Osteoblast (primary cell): Measurements from ENCODE around the gene DMD. TPM values are rescaled to one million over a fixed set of nuclear protein-coding genes. Genes with fewer than 3 reads are reported as not detected.

Experiments used
- DNase-seq: peaks from one replicate; pipeline ENCODE4 v3.0.0; 2011; ENCODE audit warnings: low spot score, mixed read lengths; ENCODE audit not compliant: insufficient read length; ENCODE audit errors: missing footprints
- H2AFZ ChIP-seq: 2 replicates; pipeline ENCODE4 v1.6.0; 2011; ENCODE audit warnings: mild to moderate bottlenecking, low read length
- H3K27ac ChIP-seq: 2 replicates; pipeline ENCODE4 v1.5.1; 2011; ENCODE audit warnings: mild to moderate bottlenecking, low read depth, low read length, moderate library complexity
- H3K27me3 ChIP-seq: 2 replicates; pipeline ENCODE4 v1.6.0; 2012; ENCODE audit warnings: mild to moderate bottlenecking, control low read depth, inconsistent platforms, low read length, moderate library complexity; ENCODE audit not compliant: insufficient read depth
- H3K36me3 ChIP-seq: 2 replicates; pipeline ENCODE4 v1.5.1; 2011; ENCODE audit warnings: mild to moderate bottlenecking, low read length, control low read depth, moderate library complexity; ENCODE audit not compliant: insufficient read depth
- H3K4me1 ChIP-seq: 2 replicates; pipeline ENCODE4 v1.5.1; 2011; ENCODE audit warnings: mild to moderate bottlenecking, low read length, control low read depth, moderate library complexity; ENCODE audit not compliant: insufficient read depth
- H3K4me2 ChIP-seq: 2 replicates; pipeline ENCODE4 v1.6.0; 2011; ENCODE audit warnings: mild to moderate bottlenecking, low read length; ENCODE audit not compliant: insufficient read depth
- H3K4me3 ChIP-seq: fragments of 200-600 bp; sonication (generic); 3 replicates; pipeline ENCODE4 v1.5.1; 2012; ENCODE audit warnings: mild to moderate bottlenecking, low read length, inconsistent platforms; ENCODE audit not compliant: insufficient read depth
- H3K79me2 ChIP-seq: 2 replicates; pipeline ENCODE4 v1.6.0; 2012; ENCODE audit warnings: mild to moderate bottlenecking, low read length, control low read depth, inconsistent platforms; ENCODE audit not compliant: insufficient read depth
- H3K9me3 ChIP-seq: 2 replicates; pipeline ENCODE4 v1.5.1; 2011; ENCODE audit warnings: low read depth, low read length, control low read depth
- H4K20me1 ChIP-seq: 2 replicates; pipeline ENCODE4 v1.6.0; 2012; ENCODE audit warnings: mild to moderate bottlenecking, low read length, control low read depth; ENCODE audit not compliant: insufficient read depth
- total RNA-seq: library from RNA; depleted of rRNA; stranded (reverse); fragments of >200 nt; gene quantifications from 2 replicates; pipeline ENCODE4 v1.2.3, GENCODE V29; 2012
- TF ChIP-seq, protein P1 (sequence below): IDR thresholded peaks from 2 replicates; pipeline ENCODE4 v1.5.1; 2011; ENCODE audit warnings: mild to moderate bottlenecking, low read depth, low read length, moderate library complexity; ENCODE audit errors: extremely low read depth

The DMD gene
- total RNA-seq, 1 donor: 12.7 TPM

DNA sequence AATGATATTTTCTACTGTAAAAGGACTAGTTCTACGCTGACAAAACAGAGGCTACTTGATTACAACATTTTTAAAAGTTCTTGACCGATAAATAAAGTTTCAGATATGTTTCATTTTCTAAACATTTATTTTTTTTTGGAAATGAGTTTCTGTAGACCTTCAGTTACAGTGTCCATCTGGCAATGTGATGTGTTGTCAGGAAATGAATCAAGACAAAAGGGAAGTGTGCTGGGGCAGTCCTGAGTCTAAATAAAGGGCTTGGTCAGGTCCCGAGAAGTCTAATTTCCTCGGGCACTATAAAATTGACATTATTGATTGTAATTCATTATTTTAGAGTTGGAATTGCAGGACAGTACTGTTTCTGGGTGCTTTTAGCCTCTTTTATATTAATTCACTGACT, 2082.5 kb downstream of the DMD start:
- no peaks in the 10 kb centered on the region for H3K36me3 ChIP-seq
- H4K20me1 ChIP-seq: no peaks in the 10 kb centered on the region
- DNase-seq: no peak
- no peak overlapping the region for H3K4me2 ChIP-seq
- no peak overlapping the region for H3K4me3 ChIP-seq
- H2AFZ ChIP-seq: no peak overlapping the region
- H3K27ac ChIP-seq: no peak overlapping the region
- H3K79me2 ChIP-seq: no peaks in the 10 kb centered on the region
- H3K27me3 ChIP-seq: no peaks in the 10 kb centered on the region
- H3K4me1 ChIP-seq: no peaks in the 10 kb centered on the region
- TF ChIP-seq, protein P1, sequence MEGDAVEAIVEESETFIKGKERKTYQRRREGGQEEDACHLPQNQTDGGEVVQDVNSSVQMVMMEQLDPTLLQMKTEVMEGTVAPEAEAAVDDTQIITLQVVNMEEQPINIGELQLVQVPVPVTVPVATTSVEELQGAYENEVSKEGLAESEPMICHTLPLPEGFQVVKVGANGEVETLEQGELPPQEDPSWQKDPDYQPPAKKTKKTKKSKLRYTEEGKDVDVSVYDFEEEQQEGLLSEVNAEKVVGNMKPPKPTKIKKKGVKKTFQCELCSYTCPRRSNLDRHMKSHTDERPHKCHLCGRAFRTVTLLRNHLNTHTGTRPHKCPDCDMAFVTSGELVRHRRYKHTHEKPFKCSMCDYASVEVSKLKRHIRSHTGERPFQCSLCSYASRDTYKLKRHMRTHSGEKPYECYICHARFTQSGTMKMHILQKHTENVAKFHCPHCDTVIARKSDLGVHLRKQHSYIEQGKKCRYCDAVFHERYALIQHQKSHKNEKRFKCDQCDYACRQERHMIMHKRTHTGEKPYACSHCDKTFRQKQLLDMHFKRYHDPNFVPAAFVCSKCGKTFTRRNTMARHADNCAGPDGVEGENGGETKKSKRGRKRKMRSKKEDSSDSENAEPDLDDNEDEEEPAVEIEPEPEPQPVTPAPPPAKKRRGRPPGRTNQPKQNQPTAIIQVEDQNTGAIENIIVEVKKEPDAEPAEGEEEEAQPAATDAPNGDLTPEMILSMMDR: no peak
- H3K9me3 ChIP-seq: no peaks in the 10 kb centered on the region

DNA sequence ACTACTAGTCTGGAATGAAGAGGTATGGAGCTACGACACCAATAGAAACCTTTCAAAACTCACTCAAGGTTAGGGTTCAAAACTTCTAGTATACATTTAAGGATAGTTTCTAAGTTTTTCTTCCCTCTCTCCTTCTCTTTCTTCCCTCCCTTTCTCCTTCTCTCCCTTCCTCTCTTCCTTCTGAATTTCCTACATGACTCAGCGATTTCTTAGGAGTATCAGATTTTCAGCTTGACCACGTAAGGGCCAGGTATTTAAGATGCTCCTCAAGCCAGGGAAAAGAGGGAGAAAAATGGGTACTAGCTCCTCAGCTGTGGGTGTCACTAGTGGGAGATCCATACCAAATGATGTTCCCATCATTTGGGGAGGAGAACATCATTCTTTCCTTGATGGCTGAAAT, 2083.6 kb downstream of the DMD start:
- Histone ChIP-seq H3K27me3 (no peaks in the 10 kb centered on the region), H3K4me3 (no peak overlapping the region), H3K36me3 (no peaks in the 10 kb centered on the region), H3K79me2 (no peaks in the 10 kb centered on the region), H3K9me3 (no peaks in the 10 kb centered on the region), H3K4me2 (no peak overlapping the region), H3K27ac (no peak overlapping the region), H3K4me1 (no peaks in the 10 kb centered on the region), H4K20me1 (no peaks in the 10 kb centered on the region), H2AFZ (no peak overlapping the region)
- TF ChIP-seq, protein P1: no peak
- no peak for DNase-seq

DNA sequence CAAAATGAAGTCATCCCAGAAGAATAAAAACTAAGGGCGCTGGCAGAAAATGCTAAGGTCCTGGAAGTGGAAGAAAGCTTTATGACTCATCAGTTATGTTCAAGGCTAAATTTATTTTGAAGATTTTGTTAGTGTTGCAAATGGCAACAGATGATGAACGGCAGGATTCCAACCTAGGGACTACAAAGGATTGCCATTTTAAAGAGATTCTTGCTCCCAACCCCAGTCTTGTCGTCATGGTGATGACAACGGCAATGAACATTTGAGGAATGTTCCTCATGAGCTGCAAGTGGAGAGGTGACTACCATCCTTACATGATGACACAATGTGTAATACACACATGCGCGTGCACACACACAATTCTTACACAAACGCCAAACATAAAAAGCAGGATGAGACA, 2085.1 kb downstream of the DMD start:
- H2AFZ ChIP-seq: no peak overlapping the region
- H3K4me2 ChIP-seq: no peak overlapping the region
- H3K4me3 ChIP-seq: no peak overlapping the region
- H3K27me3 ChIP-seq: no peaks in the 10 kb centered on the region
- no peak overlapping the region for H3K27ac ChIP-seq
- no peaks in the 10 kb centered on the region for H4K20me1 ChIP-seq
- no peaks in the 10 kb centered on the region for H3K9me3 ChIP-seq
- H3K36me3 ChIP-seq: no peaks in the 10 kb centered on the region
- no peaks in the 10 kb centered on the region for H3K4me1 ChIP-seq
- no peaks in the 10 kb centered on the region for H3K79me2 ChIP-seq
- TF ChIP-seq, protein P1: no peak
- no peak for DNase-seq

DNA sequence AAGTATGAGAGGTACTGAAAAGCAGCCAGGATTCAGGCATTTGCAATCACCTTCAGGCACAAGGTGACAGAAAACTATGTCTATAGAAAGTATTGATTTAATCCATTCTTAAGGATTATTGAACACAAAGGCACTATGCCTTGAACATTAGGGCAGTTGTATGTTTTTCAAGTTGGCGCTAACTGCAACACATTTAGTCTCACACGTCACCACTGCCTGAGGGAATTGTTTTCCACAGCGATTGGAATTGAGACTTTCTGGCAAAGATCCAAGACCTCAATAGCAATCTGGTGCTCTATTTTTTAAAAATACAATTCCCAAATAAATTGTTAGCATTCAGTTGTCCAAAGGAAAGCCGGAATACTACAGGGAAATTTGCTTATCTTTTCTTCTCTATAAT, 2086.8 kb downstream of the DMD start:
- H3K4me3 ChIP-seq: no peak overlapping the region
- H3K27ac ChIP-seq: no peak overlapping the region
- no peaks in the 10 kb centered on the region for H3K9me3 ChIP-seq
- no peaks in the 10 kb centered on the region for H3K27me3 ChIP-seq
- H2AFZ ChIP-seq: no peak overlapping the region
- no peaks in the 10 kb centered on the region for H3K79me2 ChIP-seq
- no peak for DNase-seq
- no peak overlapping the region for H3K4me2 ChIP-seq
- TF ChIP-seq, protein P1: no peak
- no peaks in the 10 kb centered on the region for H3K36me3 ChIP-seq
- no peaks in the 10 kb centered on the region for H3K4me1 ChIP-seq
- H4K20me1 ChIP-seq: no peaks in the 10 kb centered on the region
